ENCODE data around the gene CGB8. TPM values are rescaled to one million over a fixed set of nuclear protein-coding genes. Genes with fewer than 3 reads are reported as not detected.
A peak's percentile ranks its signal among the peaks of the same experiment; 100 is the strongest.

Gene CGB8
- total and polyA plus RNA-seq, 2 experiments from 2014 or later: not detected

GRCh38 chr19:49017041-49017665 lies 31.8 kb downstream of the CGB8 start, which contains the start of gene LHB:
LHB (minus strand) TSS chr19:49017091; CDS start chr19:49017081, 10 bp downstream.
- peak within 1 kb of the TSS; percentile 63 for H3K4me3 Mint-ChIP-seq
- TF ChIP-seq ZNF331 (CRISPR knock-in tag; IDR thresholded peaks at IDR 0.05; ENCODE audit: low read depth) (no peak), STAT1 (IDR thresholded peaks at IDR 0.05; ENCODE audit: unreplicated experiment) (no peak), POLR2AphosphoS5 (IDR thresholded peaks at IDR 0.05; ENCODE audit: low read depth) (no peak), NANOG (IDR thresholded peaks at IDR 0.05; ENCODE audit: borderline replicate concordance) (no peak), CREB1 (CRISPR knock-in tag; IDR thresholded peaks at IDR 0.05; ENCODE audit: low read depth) (no peak)
- TF ChIP-seq, protein P1, sequence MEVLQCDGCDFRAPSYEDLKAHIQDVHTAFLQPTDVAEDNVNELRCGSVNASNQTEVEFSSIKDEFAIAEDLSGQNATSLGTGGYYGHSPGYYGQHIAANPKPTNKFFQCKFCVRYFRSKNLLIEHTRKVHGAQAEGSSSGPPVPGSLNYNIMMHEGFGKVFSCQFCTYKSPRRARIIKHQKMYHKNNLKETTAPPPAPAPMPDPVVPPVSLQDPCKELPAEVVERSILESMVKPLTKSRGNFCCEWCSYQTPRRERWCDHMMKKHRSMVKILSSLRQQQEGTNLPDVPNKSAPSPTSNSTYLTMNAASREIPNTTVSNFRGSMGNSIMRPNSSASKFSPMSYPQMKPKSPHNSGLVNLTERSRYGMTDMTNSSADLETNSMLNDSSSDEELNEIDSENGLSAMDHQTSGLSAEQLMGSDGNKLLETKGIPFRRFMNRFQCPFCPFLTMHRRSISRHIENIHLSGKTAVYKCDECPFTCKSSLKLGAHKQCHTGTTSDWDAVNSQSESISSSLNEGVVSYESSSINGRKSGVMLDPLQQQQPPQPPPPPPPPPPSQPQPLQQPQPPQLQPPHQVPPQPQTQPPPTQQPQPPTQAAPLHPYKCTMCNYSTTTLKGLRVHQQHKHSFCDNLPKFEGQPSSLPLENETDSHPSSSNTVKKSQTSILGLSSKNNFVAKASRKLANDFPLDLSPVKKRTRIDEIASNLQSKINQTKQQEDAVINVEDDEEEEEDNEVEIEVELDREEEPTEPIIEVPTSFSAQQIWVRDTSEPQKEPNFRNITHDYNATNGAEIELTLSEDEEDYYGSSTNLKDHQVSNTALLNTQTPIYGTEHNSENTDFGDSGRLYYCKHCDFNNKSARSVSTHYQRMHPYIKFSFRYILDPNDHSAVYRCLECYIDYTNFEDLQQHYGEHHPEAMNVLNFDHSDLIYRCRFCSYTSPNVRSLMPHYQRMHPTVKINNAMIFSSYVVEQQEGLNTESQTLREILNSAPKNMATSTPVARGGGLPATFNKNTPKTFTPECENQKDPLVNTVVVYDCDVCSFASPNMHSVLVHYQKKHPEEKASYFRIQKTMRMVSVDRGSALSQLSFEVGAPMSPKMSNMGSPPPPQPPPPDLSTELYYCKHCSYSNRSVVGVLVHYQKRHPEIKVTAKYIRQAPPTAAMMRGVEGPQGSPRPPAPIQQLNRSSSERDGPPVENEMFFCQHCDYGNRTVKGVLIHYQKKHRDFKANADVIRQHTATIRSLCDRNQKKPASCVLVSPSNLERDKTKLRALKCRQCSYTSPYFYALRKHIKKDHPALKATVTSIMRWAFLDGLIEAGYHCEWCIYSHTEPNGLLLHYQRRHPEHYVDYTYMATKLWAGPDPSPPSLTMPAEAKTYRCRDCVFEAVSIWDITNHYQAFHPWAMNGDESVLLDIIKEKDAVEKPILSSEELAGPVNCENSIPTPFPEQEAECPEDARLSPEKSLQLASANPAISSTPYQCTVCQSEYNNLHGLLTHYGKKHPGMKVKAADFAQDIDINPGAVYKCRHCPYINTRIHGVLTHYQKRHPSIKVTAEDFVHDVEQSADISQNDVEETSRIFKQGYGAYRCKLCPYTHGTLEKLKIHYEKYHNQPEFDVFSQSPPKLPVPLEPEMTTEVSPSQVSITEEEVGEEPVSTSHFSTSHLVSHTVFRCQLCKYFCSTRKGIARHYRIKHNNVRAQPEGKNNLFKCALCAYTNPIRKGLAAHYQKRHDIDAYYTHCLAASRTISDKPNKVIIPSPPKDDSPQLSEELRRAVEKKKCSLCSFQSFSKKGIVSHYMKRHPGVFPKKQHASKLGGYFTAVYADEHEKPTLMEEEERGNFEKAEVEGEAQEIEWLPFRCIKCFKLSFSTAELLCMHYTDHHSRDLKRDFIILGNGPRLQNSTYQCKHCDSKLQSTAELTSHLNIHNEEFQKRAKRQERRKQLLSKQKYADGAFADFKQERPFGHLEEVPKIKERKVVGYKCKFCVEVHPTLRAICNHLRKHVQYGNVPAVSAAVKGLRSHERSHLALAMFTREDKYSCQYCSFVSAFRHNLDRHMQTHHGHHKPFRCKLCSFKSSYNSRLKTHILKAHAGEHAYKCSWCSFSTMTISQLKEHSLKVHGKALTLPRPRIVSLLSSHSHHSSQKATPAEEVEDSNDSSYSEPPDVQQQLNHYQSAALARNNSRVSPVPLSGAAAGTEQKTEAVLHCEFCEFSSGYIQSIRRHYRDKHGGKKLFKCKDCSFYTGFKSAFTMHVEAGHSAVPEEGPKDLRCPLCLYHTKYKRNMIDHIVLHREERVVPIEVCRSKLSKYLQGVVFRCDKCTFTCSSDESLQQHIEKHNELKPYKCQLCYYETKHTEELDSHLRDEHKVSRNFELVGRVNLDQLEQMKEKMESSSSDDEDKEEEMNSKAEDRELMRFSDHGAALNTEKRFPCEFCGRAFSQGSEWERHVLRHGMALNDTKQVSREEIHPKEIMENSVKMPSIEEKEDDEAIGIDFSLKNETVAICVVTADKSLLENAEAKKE (CRISPR knock-in tag; IDR thresholded peaks at IDR 0.05): no peak
- TF ChIP-seq, protein P2, sequence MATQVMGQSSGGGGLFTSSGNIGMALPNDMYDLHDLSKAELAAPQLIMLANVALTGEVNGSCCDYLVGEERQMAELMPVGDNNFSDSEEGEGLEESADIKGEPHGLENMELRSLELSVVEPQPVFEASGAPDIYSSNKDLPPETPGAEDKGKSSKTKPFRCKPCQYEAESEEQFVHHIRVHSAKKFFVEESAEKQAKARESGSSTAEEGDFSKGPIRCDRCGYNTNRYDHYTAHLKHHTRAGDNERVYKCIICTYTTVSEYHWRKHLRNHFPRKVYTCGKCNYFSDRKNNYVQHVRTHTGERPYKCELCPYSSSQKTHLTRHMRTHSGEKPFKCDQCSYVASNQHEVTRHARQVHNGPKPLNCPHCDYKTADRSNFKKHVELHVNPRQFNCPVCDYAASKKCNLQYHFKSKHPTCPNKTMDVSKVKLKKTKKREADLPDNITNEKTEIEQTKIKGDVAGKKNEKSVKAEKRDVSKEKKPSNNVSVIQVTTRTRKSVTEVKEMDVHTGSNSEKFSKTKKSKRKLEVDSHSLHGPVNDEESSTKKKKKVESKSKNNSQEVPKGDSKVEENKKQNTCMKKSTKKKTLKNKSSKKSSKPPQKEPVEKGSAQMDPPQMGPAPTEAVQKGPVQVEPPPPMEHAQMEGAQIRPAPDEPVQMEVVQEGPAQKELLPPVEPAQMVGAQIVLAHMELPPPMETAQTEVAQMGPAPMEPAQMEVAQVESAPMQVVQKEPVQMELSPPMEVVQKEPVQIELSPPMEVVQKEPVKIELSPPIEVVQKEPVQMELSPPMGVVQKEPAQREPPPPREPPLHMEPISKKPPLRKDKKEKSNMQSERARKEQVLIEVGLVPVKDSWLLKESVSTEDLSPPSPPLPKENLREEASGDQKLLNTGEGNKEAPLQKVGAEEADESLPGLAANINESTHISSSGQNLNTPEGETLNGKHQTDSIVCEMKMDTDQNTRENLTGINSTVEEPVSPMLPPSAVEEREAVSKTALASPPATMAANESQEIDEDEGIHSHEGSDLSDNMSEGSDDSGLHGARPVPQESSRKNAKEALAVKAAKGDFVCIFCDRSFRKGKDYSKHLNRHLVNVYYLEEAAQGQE (IDR thresholded peaks at IDR 0.05; ENCODE audit: unreplicated experiment): no peak
- TF ChIP-seq, protein P3, sequence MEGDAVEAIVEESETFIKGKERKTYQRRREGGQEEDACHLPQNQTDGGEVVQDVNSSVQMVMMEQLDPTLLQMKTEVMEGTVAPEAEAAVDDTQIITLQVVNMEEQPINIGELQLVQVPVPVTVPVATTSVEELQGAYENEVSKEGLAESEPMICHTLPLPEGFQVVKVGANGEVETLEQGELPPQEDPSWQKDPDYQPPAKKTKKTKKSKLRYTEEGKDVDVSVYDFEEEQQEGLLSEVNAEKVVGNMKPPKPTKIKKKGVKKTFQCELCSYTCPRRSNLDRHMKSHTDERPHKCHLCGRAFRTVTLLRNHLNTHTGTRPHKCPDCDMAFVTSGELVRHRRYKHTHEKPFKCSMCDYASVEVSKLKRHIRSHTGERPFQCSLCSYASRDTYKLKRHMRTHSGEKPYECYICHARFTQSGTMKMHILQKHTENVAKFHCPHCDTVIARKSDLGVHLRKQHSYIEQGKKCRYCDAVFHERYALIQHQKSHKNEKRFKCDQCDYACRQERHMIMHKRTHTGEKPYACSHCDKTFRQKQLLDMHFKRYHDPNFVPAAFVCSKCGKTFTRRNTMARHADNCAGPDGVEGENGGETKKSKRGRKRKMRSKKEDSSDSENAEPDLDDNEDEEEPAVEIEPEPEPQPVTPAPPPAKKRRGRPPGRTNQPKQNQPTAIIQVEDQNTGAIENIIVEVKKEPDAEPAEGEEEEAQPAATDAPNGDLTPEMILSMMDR (conservative IDR thresholded peaks at IDR 0.05; ENCODE audit: low read depth in 2 of 2): peak in 1 of 2 experiments; percentile 17; a peak in 3 of 4 replicates
- no peaks in the 10 kb centered on the region for H3K36me3 ChIP-seq (ENCODE audit: insufficient read depth)
- H3K27me3 ChIP-seq (ENCODE audit: insufficient read depth): peaks cover 35% of the 10 kb centered on the region
- H3K36me3 Mint-ChIP-seq (ENCODE audit: low read depth): peaks cover 31% of the 10 kb centered on the region
- peaks cover 30% of the 10 kb centered on the region for H3K27me3 Mint-ChIP-seq (ENCODE audit: insufficient read depth, low read depth, poor library complexity)
- H3K9me2 ChIP-seq (ENCODE audit: insufficient read depth): no peaks in the 10 kb centered on the region
- H3F3A ChIP-seq (replicated peaks; ENCODE audit: low read depth): 0 out of 2 replicates have a peak, but pooled peaks cover 3% of the 10 kb centered on the region
- no peaks in the 10 kb centered on the region; the same call in 1 of the 2 replicates for H4K20me1 ChIP-seq (replicated peaks; ENCODE audit: insufficient read depth)
- H3K4me1 Mint-ChIP-seq: peaks cover 22% of the 10 kb centered on the region
- H2AFZ ChIP-seq: no peak within 1 kb of the TSS
- no peaks in the 10 kb centered on the region for H3K79me2 ChIP-seq (replicated peaks; ENCODE audit: insufficient read depth)
- peak within 1 kb of the TSS; percentile 64 for H3K4me3 ChIP-seq
- DNase-seq (ENCODE audit: low spot score) (peak; percentile 63), ATAC-seq (no peak; the same call in 2 of the 3 replicates)
- H3K9me3 Mint-ChIP-seq: peaks cover 3% of the 10 kb centered on the region; the same call in 1 of the 3 replicates
- H3K27ac ChIP-seq (ENCODE audit: low read depth): no peak within 1 kb of the TSS
- no peak within 1 kb of the TSS for H3K27ac Mint-ChIP-seq
- H3K4me2 ChIP-seq: peak within 1 kb of the TSS; percentile 92
- peaks cover 19% of the 10 kb centered on the region; the same call in 1 of the 2 replicates for H3K4me1 ChIP-seq (ENCODE audit: insufficient read depth)
